Fibroblast of skin of left biceps (primary cell): Measurements from ENCODE around the gene LOXHD1.

Source experiments
- DNase-seq, 2 experiments: peaks; one replicate each; pipeline ENCODE4 v3.0.0-alpha.2; 2013; ENCODE audit warnings: low read depth in 2 of 2

LOXHD1 gene

GRCh38 chr18:46577546-46577945 is 79.5 kb downstream of the LOXHD1 start:
- DNase-seq = no peak

GRCh38 chr18:46575851-46576250 is 81.2 kb downstream of the LOXHD1 start:
- DNase-seq = no peak

- DNase-seq = no peak
These were observed 82.3 kb downstream of the LOXHD1 start for GRCh38 chr18:46574743-46575115.

- no peak for DNase-seq
These were observed 82.8 kb downstream of the LOXHD1 start for GRCh38 chr18:46574000-46574742.

- DNase-seq = no peak
These were observed 83.9 kb downstream of the LOXHD1 start for GRCh38 chr18:46573156-46573555.

GRCh38 chr18:46571756-46572155 is 85.3 kb downstream of the LOXHD1 start:
- no peak for DNase-seq

- DNase-seq = no peak
These were observed 86.4 kb downstream of the LOXHD1 start for GRCh38 chr18:46570666-46571065.

- DNase-seq = no peak
These were observed 86.9 kb downstream of the LOXHD1 start for GRCh38 chr18:46570134-46570533.

GRCh38 chr18:46569211-46569610 is 87.8 kb downstream of the LOXHD1 start:
- DNase-seq = no peak

GRCh38 chr18:46567196-46567595 is 89.8 kb downstream of the LOXHD1 start:
- no peak for DNase-seq

GRCh38 chr18:46566111-46566510 is 90.9 kb downstream of the LOXHD1 start:
- DNase-seq = no peak

GRCh38 chr18:46565256-46565655 is 91.8 kb downstream of the LOXHD1 start:
- DNase-seq = no peak

- no peak for DNase-seq
These were observed 93.7 kb downstream of the LOXHD1 start for GRCh38 chr18:46563317-46563716.

GRCh38 chr18:46562674-46563192 is 94.3 kb downstream of the LOXHD1 start:
- DNase-seq = no peak

GRCh38 chr18:46560671-46561045 is 96.4 kb downstream of the LOXHD1 start:
- no peak for DNase-seq

GRCh38 chr18:46559946-46560670 is 96.9 kb downstream of the LOXHD1 start:
- DNase-seq = no peak

- no peak for DNase-seq
These were observed 97.7 kb downstream of the LOXHD1 start for GRCh38 chr18:46559296-46559695.

GRCh38 chr18:46556590-46557206 is 100.3 kb downstream of the LOXHD1 start:
- no peak for DNase-seq

- DNase-seq = no peak
These were observed 101.3 kb downstream of the LOXHD1 start for GRCh38 chr18:46555724-46556123.

- DNase-seq = no peak
These were observed 101.8 kb downstream of the LOXHD1 start for GRCh38 chr18:46555213-46555612.

- no peak for DNase-seq
These were observed 102.5 kb downstream of the LOXHD1 start for GRCh38 chr18:46554406-46555080.

GRCh38 chr18:46550609-46551008 is 106.4 kb downstream of the LOXHD1 start:
- no peak for DNase-seq
